Activated T-helper 1 cell treated with anti-CD3 and anti-CD28 coated beads, Interleukin-12 subunit alpha, Interleukin-12 subunit beta, Interleukin-2, Interleukin-4 antibody, amounts not matched to agents 30 ng/mL and 10 ng/mL and 1 ng/mL, durations not matched to agents 14 hours and 24 hours and 36 hours (primary cell): Measurements from ENCODE around the gene BTBD17. TPM values are rescaled to one million over a fixed set of nuclear protein-coding genes. Genes with fewer than 3 reads are reported as not detected.

Experiments
- DNase-seq: peaks from one replicate; pipeline ENCODE4 v3.0.0; 2021; ENCODE audit warnings: low spot score
- H3K27ac Mint-ChIP-seq: one replicate; pipeline ENCODE4 v1.8.0; 2021; ENCODE audit warnings: mild to moderate bottlenecking, mixed read lengths
- H3K27me3 Mint-ChIP-seq: one replicate; pipeline ENCODE4 v1.8.0; 2022; ENCODE audit warnings: mild to moderate bottlenecking, moderate library complexity, mixed read lengths; ENCODE audit not compliant: insufficient read depth
- H3K36me3 Mint-ChIP-seq: one replicate; pipeline ENCODE4 v1.8.0; 2021; ENCODE audit warnings: low read depth, mixed read lengths
- H3K4me1 Mint-ChIP-seq: one replicate; pipeline ENCODE4 v1.8.0; 2021; ENCODE audit warnings: low read depth, mixed read lengths
- H3K4me3 Mint-ChIP-seq: one replicate; pipeline ENCODE4 v1.8.0; 2021; ENCODE audit warnings: mild to moderate bottlenecking, moderate library complexity, mixed read lengths
- H3K9me3 Mint-ChIP-seq: one replicate; pipeline ENCODE4 v1.8.0; 2021; ENCODE audit warnings: mixed read lengths
- intact Hi-C: fragments of 100-400 bp; cut with micrococcal nuclease; formaldehyde crosslinking; loops from one replicate; pipeline ENCODE4 v1.15.1; 2024
- total RNA-seq: library from RNA; stranded (reverse); gene quantifications from 2 replicates; pipeline ENCODE4 v1.2.3, GENCODE V29; 2022

BTBD17 gene
- total RNA-seq, 1 donor from 2014 or later: not detected

DNA sequence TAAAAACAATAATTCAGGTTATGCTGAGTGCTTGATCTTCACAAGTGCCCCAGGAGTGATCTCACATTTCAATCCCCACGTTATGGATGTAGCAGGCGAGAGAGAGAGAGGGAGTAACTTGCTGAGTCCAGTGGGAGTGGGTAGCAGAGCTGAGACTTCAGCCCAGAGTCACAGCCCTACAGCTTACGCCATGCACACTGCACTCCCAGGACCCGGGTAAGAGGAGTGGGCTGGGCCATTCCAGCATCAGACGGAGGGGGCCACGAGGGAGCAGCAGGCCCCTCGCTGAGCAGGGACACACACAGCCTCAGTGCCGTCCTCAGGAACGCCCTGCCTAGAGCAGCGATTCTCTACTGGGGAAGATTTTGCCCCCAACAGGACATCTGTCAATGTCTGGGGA lies 45.4 kb downstream of the BTBD17 start:
- H3K9me3 Mint-ChIP-seq: peaks cover 7% of the 10 kb centered on the region
- H3K27me3 Mint-ChIP-seq: peaks cover 8% of the 10 kb centered on the region
- H3K27ac Mint-ChIP-seq: no peak overlapping the region
- intact Hi-C loops: no loop called here
- H3K4me3 Mint-ChIP-seq: no peak overlapping the region
- no peaks in the 10 kb centered on the region for H3K36me3 Mint-ChIP-seq
- no peak for DNase-seq
- H3K4me1 Mint-ChIP-seq: no peaks in the 10 kb centered on the region

DNA sequence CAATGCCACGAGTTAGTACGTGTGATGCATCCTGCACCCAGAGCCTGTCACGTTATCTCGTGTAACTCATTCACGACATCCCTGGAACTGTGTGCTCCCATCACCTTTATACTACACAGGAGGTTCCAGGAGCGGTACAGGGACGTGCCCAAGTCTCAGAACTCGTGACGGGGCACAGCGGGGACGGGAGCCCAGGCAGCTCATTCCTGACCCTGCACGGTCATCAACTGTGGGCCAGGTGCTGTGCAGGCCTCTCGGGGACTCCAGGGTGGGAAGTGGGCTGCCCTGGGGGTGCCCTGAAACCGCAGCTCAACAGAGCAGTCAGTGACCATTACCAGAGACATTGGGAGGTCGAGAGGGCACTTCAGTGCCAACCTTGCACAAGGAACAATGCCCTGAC lies 46.8 kb downstream of the BTBD17 start:
- H3K36me3 Mint-ChIP-seq: no peaks in the 10 kb centered on the region
- no peak for DNase-seq
- intact Hi-C loops: no loop called here

DNA sequence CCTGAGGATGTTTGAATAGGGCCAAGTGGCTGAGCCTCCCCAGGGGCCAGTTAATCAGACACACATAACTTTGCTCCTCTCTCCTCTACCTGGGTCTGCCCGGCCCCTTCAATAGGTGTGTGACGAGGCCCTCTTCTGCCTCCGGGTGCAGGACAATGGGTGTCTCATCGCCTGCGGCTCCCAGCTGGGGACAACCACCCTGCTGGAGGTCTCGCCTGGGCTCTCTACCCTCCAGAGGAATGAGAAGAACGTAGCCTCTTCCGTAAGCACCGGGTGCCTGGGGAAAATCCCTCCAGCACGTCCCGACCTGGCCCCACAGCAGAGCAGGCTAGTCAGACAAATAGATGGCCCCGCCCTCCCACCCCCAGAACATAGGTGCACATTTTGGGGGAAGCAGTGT lies 51.8 kb downstream of the BTBD17 start:
- Mint-ChIP-seq H3K4me1 (peaks cover 16% of the 10 kb centered on the region), H3K27ac (no peak overlapping the region), H3K27me3 (peaks cover 1% of the 10 kb centered on the region), H3K4me3 (no peak overlapping the region), H3K9me3 (peaks cover 7% of the 10 kb centered on the region), H3K36me3 (no peaks in the 10 kb centered on the region)
- DNase-seq: no peak
- intact Hi-C loops: no loop called here

More for the DNA sequence above, 46.8 kb downstream of the BTBD17 start:
- no peak overlapping the region for H3K4me3 Mint-ChIP-seq
- peaks cover 7% of the 10 kb centered on the region for H3K9me3 Mint-ChIP-seq
- no peaks in the 10 kb centered on the region for H3K4me1 Mint-ChIP-seq
- no peak overlapping the region for H3K27ac Mint-ChIP-seq
- no peaks in the 10 kb centered on the region for H3K27me3 Mint-ChIP-seq

DNA sequence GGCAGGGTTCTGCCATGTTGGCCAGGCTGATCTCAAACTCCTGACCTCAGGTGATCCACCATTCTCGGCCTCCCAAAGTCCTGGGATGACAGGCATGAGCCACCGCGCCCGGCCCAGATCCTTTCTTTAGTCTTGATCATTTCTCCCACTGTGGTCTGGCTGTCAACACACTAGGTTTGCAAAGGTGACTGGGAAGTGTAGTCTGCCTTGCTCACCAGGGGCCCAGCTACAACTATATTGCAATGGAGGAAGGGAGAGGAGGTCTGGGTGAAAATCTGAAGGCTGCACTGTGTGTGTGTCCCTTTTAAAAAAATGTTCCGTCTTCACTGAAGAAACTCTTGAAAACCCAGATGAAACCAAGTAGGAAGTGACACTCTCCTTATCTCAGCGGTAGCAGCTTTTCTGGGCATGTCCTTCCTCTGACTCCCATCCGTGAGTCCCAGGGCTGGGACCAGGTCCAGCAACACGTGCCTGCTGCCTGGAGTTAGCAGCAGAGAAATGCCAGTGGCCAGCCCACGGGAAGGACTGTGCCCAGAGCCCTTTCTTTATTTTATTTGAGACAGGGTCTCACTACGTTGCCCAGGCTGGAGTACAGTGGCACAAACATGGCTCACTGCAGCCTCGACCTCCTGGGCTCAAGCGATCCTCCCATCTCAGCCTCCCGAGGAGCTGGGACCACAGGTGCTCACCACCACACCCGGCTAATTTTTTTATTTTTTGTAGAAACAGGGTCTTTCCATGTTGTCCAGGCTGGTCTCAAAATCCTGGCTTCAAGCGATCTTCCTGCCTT lies 53.5 kb downstream of the BTBD17 start:
- Mint-ChIP-seq H3K27ac (no peak overlapping the region), H3K9me3 (peaks cover 7% of the 10 kb centered on the region), H3K4me1 (peaks cover 16% of the 10 kb centered on the region), H3K27me3 (peaks cover 1% of the 10 kb centered on the region), H3K36me3 (no peaks in the 10 kb centered on the region), H3K4me3 (no peak overlapping the region)
- no peak for DNase-seq
- intact Hi-C loops: no loop called here

Other genes with a start within 250 kb of the BTBD17 start
- 1,123 and 1,161 TPM in 2 replicates for gene RPL38, start 158.2 kb downstream of the BTBD17 start, total RNA-seq
- 5.7 and 6.8 TPM in 2 replicates for gene TTYH2, start 148.3 kb downstream of the BTBD17 start, total RNA-seq
- 0.12 and 0.18 TPM in 2 replicates for gene DNAI2, start 87.6 kb downstream of the BTBD17 start, total RNA-seq
- gene KIF19, start 35.6 kb downstream of the BTBD17 start, total RNA-seq: 0.10 and 0.13 TPM in 2 replicates
- not detected in 2 replicates for gene GPR142, start 5.6 kb upstream of the BTBD17 start, total RNA-seq
- gene GPRC5C, start 70.2 kb upstream of the BTBD17 start, total RNA-seq: 0.86 TPM in 1 of 2 replicates, not detected in the other
- gene CD300A, start 104.8 kb upstream of the BTBD17 start, total RNA-seq: 9.8 and 10.4 TPM in 2 replicates
- not detected in 2 replicates for gene CD300LB, start 169.6 kb upstream of the BTBD17 start, total RNA-seq
- 0.32 and 0.41 TPM in 2 replicates for gene CD300C, start 184.2 kb upstream of the BTBD17 start, total RNA-seq
- not detected in 2 replicates for gene CD300H, start 205.6 kb upstream of the BTBD17 start, total RNA-seq
- gene CD300LD, start 230.4 kb upstream of the BTBD17 start, total RNA-seq: not detected in 2 replicates